ENCODE results near the gene L3MBTL2.
A peak's percentile ranks its signal among the peaks of the same experiment; 100 is the strongest.

Gene L3MBTL2

DNA sequence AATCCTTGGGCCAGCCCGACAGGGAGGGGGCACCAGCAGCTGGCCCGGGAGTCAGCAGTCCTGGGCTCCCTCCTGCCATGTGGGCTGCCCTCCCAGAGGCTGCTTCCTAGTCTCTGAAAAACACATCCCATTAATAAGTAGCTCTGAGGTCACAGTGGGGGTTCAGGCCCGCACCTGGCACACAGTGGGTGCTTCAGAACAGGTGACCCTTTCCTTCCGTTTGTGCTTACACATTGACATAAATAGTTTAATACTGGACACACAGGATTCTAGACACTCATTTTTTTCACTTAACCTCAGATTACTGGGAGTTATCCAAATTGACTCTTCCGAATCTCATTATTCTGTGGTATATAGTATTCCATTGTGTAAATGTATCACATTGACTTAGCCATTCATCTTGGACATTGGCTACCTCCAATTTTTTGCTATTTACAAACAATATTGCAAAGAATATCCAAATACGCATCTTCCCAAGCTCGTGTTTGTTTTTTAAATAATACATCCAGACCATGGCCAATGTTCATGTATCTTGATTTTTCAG lies 36.1 kb downstream of the L3MBTL2 start:
- DNase-seq (ENCODE audit: extremely low spot score): no peak
- POLR2A ChIA-PET: no interaction called here

GRCh38 chr22:41242396-41243117 lies 37.4 kb downstream of the L3MBTL2 start:
- POLR2A ChIA-PET: no interaction called here
- CTCF ChIA-PET: no interaction called here
- DNase-seq (ENCODE audit: extremely low spot score): no peak
- TF ChIP-seq SUZ12 (IDR thresholded peaks at IDR 0.05) (no peak), LEF1 (IDR thresholded peaks at IDR 0.05; ENCODE audit: borderline replicate concordance) (no peak), FOXA1 (IDR thresholded peaks at IDR 0.05) (no peak), ARNT (IDR thresholded peaks at IDR 0.05) (no peak), L3MBTL2 (conservative IDR thresholded peaks at IDR 0.05) (no peak), FOXM1 (IDR thresholded peaks at IDR 0.05; ENCODE audit: borderline replicate concordance) (no peak), TARDBP (IDR thresholded peaks at IDR 0.05) (no peak), HDGF (IDR thresholded peaks at IDR 0.05; ENCODE audit: borderline replicate concordance) (no peak)

More for the DNA sequence above, 36.1 kb downstream of the L3MBTL2 start:
- TF ChIP-seq LEF1 (IDR thresholded peaks at IDR 0.05; ENCODE audit: borderline replicate concordance) (no peak), CTBP1 (IDR thresholded peaks at IDR 0.05; ENCODE audit: borderline replicate concordance) (no peak), BHLHE40 (IDR thresholded peaks at IDR 0.05; ENCODE audit: borderline replicate concordance) (no peak), SUZ12 (IDR thresholded peaks at IDR 0.05) (no peak), FOXK2 (IDR thresholded peaks at IDR 0.05) (no peak), FOXM1 (IDR thresholded peaks at IDR 0.05; ENCODE audit: borderline replicate concordance) (no peak), HDGF (IDR thresholded peaks at IDR 0.05; ENCODE audit: borderline replicate concordance) (no peak), FOXA1 (IDR thresholded peaks at IDR 0.05) (no peak), NFRKB (IDR thresholded peaks at IDR 0.05) (no peak), L3MBTL2 (conservative IDR thresholded peaks at IDR 0.05) (no peak), ZNF384 (IDR thresholded peaks at IDR 0.05) (no peak), TARDBP (IDR thresholded peaks at IDR 0.05) (no peak), SP1 (IDR thresholded peaks at IDR 0.05) (no peak), ARNT (IDR thresholded peaks at IDR 0.05) (no peak)
- TF ChIP-seq, protein P1, sequence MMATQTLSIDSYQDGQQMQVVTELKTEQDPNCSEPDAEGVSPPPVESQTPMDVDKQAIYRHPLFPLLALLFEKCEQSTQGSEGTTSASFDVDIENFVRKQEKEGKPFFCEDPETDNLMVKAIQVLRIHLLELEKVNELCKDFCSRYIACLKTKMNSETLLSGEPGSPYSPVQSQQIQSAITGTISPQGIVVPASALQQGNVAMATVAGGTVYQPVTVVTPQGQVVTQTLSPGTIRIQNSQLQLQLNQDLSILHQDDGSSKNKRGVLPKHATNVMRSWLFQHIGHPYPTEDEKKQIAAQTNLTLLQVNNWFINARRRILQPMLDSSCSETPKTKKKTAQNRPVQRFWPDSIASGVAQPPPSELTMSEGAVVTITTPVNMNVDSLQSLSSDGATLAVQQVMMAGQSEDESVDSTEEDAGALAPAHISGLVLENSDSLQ (IDR thresholded peaks at IDR 0.05): no peak
- CTCF ChIA-PET: no interaction called here

- ChIA-PET POLR2A (interaction anchor here (1.0 kb wide), 1 partner anchor 26 kb away, joined by 3 read pairs; no protein-coding TSS in a partner anchor), CTCF (no interaction called here)
- TF ChIP-seq FOXM1 (IDR thresholded peaks at IDR 0.05; ENCODE audit: borderline replicate concordance) (no peak), LEF1 (IDR thresholded peaks at IDR 0.05; ENCODE audit: borderline replicate concordance) (no peak), CTBP1 (IDR thresholded peaks at IDR 0.05; ENCODE audit: borderline replicate concordance) (no peak), ARNT (IDR thresholded peaks at IDR 0.05) (no peak), ELF4 (IDR thresholded peaks at IDR 0.05) (no peak), NFRKB (IDR thresholded peaks at IDR 0.05) (no peak), SUZ12 (IDR thresholded peaks at IDR 0.05) (no peak), BHLHE40 (IDR thresholded peaks at IDR 0.05; ENCODE audit: borderline replicate concordance) (no peak), ZNF384 (IDR thresholded peaks at IDR 0.05) (no peak), FOXA1 (IDR thresholded peaks at IDR 0.05) (no peak), HDGF (IDR thresholded peaks at IDR 0.05; ENCODE audit: borderline replicate concordance) (no peak), L3MBTL2 (conservative IDR thresholded peaks at IDR 0.05) (no peak), FOXK2 (IDR thresholded peaks at IDR 0.05) (no peak), TARDBP (IDR thresholded peaks at IDR 0.05) (no peak), SP1 (IDR thresholded peaks at IDR 0.05) (no peak)
- TF ChIP-seq, protein P1 (IDR thresholded peaks at IDR 0.05): no peak
Measured at GRCh38 chr22:41243361-41243760, 38.2 kb downstream of the L3MBTL2 start.

GRCh38 chr22:41245917-41246499 lies 40.9 kb downstream of the L3MBTL2 start:
- POLR2A ChIA-PET: interaction anchor here (0.6 kb wide), 1 partner anchor 1153 kb away, joined by 3 read pairs; no protein-coding TSS in a partner anchor
- CTCF ChIA-PET: no interaction called here
- DNase-seq (ENCODE audit: extremely low spot score): peak; percentile 33
- TF ChIP-seq FOXK2 (IDR thresholded peaks at IDR 0.05): no peak
- TF ChIP-seq FOXA1 (IDR thresholded peaks at IDR 0.05): no peak
- no peak for TF ChIP-seq ARNT (IDR thresholded peaks at IDR 0.05)
- no peak for TF ChIP-seq TARDBP (IDR thresholded peaks at IDR 0.05)
- TF ChIP-seq HDGF (IDR thresholded peaks at IDR 0.05; ENCODE audit: borderline replicate concordance): no peak
- TF ChIP-seq SUZ12 (IDR thresholded peaks at IDR 0.05): no peak
- TF ChIP-seq NFRKB (IDR thresholded peaks at IDR 0.05): no peak

More at GRCh38 chr22:41243361-41243760, 38.2 kb downstream of the L3MBTL2 start:
- no peak for DNase-seq (ENCODE audit: extremely low spot score)

- TF ChIP-seq TARDBP (IDR thresholded peaks at IDR 0.05) (no peak), BHLHE40 (IDR thresholded peaks at IDR 0.05; ENCODE audit: borderline replicate concordance) (no peak), FOXM1 (IDR thresholded peaks at IDR 0.05; ENCODE audit: borderline replicate concordance) (no peak), LEF1 (IDR thresholded peaks at IDR 0.05; ENCODE audit: borderline replicate concordance) (no peak), CTBP1 (IDR thresholded peaks at IDR 0.05; ENCODE audit: borderline replicate concordance) (no peak), NFRKB (IDR thresholded peaks at IDR 0.05) (no peak), L3MBTL2 (conservative IDR thresholded peaks at IDR 0.05) (no peak), SP1 (IDR thresholded peaks at IDR 0.05) (no peak), ARNT (IDR thresholded peaks at IDR 0.05) (no peak), ELF4 (IDR thresholded peaks at IDR 0.05) (no peak), ZNF384 (IDR thresholded peaks at IDR 0.05) (no peak), FOXA1 (IDR thresholded peaks at IDR 0.05) (no peak), FOXK2 (IDR thresholded peaks at IDR 0.05) (no peak), HDGF (IDR thresholded peaks at IDR 0.05; ENCODE audit: borderline replicate concordance) (no peak)
- TF ChIP-seq, protein P1 (IDR thresholded peaks at IDR 0.05): no peak
- POLR2A ChIA-PET: no interaction called here
- CTCF ChIA-PET: no interaction called here
- DNase-seq (ENCODE audit: extremely low spot score): no peak
Measured at GRCh38 chr22:41247703-41248102, 42.6 kb downstream of the L3MBTL2 start.
